ENCODE data around the gene UNK. TPM values are rescaled to one million over a fixed set of nuclear protein-coding genes. Genes with fewer than 3 reads are reported as not detected.

UNK gene
- total and polyA plus RNA-seq, 9 of the 15 experiments (the other 6 are each of a cell fraction or from before 2014, with no cell fraction given) = 12.8 to 38.6 (median 24.8) TPM

DNA sequence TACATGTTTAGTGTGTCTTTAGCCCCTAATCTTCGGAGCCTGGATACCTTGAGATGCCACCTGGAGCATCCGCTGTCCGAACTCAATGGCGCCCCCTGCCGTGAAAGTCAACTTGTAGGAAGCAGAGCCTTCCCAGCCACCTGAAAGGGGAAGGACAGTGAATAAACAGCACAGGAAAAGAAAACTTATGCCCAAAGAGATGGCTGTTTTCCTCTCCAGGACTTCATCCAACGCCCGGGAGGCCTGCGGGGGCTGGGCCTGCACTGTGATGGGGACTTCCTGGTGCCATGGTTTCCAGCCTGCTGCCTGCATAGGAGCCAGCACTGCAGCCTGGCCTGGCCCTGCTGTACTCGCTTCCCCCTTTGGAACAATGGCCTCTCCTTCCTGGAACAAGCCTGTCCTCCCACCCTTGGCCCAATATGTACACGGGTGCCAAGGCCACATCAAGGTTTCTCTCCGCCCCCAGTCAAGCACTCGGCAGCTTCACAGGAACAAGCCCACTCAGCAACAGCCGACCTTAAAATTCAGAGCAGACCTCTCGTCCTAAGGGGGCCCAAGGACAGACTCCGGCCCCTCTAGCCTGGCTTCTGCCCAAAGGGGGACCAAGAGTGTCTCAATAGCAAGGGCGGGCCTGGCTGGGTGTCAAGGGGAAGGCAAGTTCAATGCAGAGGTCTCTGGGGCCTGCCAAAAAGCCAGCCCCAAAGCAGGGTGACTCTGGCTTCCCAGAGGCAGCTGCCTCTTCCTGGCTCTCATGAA lies 64.1 kb downstream of the UNK start (continued):
- TF ChIP-seq, protein P1, sequence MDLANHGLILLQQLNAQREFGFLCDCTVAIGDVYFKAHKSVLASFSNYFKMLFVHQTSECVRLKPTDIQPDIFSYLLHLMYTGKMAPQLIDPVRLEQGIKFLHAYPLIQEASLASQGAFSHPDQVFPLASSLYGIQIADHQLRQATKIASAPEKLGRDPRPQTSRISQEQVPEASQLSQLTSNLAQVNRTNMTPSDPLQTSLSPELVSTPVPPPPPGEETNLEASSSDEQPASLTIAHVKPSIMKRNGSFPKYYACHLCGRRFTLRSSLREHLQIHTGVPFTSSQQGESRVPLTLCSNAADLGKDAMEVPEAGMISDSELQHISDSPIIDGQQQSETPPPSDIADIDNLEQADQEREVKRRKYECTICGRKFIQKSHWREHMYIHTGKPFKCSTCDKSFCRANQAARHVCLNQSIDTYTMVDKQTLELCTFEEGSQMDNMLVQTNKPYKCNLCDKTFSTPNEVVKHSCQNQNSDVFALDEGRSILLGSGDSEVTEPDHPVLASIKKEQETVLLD (IDR thresholded peaks at IDR 0.05) = no peak
- TF ChIP-seq TCF7 (IDR thresholded peaks at IDR 0.05; ENCODE audit: borderline replicate concordance) (no peak), MAZ (CRISPR knock-in tag; conservative IDR thresholded peaks at IDR 0.05 in 1 of 2, IDR thresholded peaks at IDR 0.05 in 1 of 2) (no peak), GABPA (tag; conservative IDR thresholded peaks at IDR 0.05; ENCODE audit: low read depth) (no peak), MIER1 (IDR thresholded peaks at IDR 0.05; ENCODE audit: low read depth) (no peak), NFXL1 (CRISPR knock-in tag; IDR thresholded peaks at IDR 0.05) (no peak), MBD2 (IDR thresholded peaks at IDR 0.05; ENCODE audit: borderline replicate concordance, low read depth) (no peak), ZNF134 (CRISPR knock-in tag; conservative IDR thresholded peaks at IDR 0.05) (no peak), CEBPB (tag; IDR thresholded peaks at IDR 0.05) (no peak), ZZZ3 (IDR thresholded peaks at IDR 0.05) (no peak), ZNF717 (CRISPR knock-in tag; IDR thresholded peaks at IDR 0.05) (no peak), HNRNPLL (IDR thresholded peaks at IDR 0.05; ENCODE audit: low read depth, low read length, poor library complexity, severe bottlenecking) (no peak)
- TF ChIP-seq, protein P2, sequence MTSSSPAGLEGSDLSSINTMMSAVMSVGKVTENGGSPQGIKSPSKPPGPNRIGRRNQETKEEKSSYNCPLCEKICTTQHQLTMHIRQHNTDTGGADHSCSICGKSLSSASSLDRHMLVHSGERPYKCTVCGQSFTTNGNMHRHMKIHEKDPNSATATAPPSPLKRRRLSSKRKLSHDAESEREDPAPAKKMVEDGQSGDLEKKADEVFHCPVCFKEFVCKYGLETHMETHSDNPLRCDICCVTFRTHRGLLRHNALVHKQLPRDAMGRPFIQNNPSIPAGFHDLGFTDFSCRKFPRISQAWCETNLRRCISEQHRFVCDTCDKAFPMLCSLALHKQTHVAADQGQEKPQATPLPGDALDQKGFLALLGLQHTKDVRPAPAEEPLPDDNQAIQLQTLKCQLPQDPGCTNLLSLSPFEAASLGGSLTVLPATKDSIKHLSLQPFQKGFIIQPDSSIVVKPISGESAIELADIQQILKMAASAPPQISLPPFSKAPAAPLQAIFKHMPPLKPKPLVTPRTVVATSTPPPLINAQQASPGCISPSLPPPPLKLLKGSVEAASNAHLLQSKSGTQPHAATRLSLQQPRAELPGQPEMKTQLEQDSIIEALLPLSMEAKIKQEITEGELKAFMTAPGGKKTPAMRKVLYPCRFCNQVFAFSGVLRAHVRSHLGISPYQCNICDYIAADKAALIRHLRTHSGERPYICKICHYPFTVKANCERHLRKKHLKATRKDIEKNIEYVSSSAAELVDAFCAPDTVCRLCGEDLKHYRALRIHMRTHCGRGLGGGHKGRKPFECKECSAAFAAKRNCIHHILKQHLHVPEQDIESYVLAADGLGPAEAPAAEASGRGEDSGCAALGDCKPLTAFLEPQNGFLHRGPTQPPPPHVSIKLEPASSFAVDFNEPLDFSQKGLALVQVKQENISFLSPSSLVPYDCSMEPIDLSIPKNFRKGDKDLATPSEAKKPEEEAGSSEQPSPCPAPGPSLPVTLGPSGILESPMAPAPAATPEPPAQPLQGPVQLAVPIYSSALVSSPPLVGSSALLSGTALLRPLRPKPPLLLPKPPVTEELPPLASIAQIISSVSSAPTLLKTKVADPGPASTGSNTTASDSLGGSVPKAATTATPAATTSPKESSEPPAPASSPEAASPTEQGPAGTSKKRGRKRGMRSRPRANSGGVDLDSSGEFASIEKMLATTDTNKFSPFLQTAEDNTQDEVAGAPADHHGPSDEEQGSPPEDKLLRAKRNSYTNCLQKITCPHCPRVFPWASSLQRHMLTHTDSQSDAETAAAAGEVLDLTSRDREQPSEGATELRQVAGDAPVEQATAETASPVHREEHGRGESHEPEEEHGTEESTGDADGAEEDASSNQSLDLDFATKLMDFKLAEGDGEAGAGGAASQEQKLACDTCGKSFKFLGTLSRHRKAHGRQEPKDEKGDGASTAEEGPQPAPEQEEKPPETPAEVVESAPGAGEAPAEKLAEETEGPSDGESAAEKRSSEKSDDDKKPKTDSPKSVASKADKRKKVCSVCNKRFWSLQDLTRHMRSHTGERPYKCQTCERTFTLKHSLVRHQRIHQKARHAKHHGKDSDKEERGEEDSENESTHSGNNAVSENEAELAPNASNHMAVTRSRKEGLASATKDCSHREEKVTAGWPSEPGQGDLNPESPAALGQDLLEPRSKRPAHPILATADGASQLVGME (CRISPR knock-in tag; IDR thresholded peaks at IDR 0.05) = no peak
- TF ChIP-seq, protein P3, sequence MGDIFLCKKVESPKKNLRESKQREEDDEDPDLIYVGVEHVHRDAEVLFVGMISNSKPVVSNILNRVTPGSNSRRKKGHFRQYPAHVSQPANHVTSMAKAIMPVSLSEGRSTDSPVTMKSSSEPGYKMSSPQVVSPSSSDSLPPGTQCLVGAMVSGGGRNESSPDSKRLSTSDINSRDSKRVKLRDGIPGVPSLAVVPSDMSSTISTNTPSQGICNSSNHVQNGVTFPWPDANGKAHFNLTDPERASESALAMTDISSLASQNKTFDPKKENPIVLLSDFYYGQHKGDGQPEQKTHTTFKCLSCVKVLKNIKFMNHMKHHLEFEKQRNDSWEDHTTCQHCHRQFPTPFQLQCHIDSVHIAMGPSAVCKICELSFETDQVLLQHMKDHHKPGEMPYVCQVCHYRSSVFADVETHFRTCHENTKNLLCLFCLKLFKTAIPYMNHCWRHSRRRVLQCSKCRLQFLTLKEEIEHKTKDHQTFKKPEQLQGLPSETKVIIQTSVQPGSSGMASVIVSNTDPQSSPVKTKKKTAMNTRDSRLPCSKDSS (IDR thresholded peaks at IDR 0.05; ENCODE audit: low read depth, partially characterized antibody) = no peak
- TF ChIP-seq, protein P4, sequence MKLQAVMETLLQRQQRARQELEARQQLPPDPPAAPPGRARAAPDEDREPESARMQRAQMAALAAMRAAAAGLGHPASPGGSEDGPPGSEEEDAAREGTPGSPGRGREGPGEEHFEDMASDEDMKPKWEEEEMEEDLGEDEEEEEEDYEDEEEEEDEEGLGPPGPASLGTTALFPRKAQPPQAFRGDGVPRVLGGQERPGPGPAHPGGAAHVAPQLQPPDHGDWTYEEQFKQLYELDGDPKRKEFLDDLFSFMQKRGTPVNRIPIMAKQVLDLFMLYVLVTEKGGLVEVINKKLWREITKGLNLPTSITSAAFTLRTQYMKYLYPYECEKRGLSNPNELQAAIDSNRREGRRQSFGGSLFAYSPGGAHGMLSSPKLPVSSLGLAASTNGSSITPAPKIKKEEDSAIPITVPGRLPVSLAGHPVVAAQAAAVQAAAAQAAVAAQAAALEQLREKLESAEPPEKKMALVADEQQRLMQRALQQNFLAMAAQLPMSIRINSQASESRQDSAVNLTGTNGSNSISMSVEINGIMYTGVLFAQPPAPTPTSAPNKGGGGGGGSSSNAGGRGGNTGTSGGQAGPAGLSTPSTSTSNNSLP (IDR thresholded peaks at IDR 0.05; ENCODE audit: borderline replicate concordance, low read depth, low read length) = no peak
- TF ChIP-seq, protein P5, sequence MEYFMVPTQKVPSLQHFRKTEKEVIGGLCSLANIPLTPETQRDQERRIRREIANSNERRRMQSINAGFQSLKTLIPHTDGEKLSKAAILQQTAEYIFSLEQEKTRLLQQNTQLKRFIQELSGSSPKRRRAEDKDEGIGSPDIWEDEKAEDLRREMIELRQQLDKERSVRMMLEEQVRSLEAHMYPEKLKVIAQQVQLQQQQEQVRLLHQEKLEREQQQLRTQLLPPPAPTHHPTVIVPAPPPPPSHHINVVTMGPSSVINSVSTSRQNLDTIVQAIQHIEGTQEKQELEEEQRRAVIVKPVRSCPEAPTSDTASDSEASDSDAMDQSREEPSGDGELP (CRISPR knock-in tag; IDR thresholded peaks at IDR 0.05; ENCODE audit: borderline replicate concordance) = peak; percentile 42; the same call in 1 of the 2 replicates
